ENCODE results near the gene ANXA10.
A peak's percentile ranks its signal among the peaks of the same experiment; 100 is the strongest.
"Not testable (repeated sequence)": the region's sequence is repeated elsewhere in the genome, so short reads cannot be mapped to it uniquely, and the experiment has no call there.

The ANXA10 gene

GRCh38 chr4:168119100-168119499, 26.8 kb downstream of the ANXA10 start:
- DNase-seq (ENCODE audit: low read depth): no peak

GRCh38 chr4:168119890-168120289, 27.6 kb downstream of the ANXA10 start:
- DNase-seq (ENCODE audit: low read depth): no peak

GRCh38 chr4:168120811-168121210, 28.5 kb downstream of the ANXA10 start:
- no peak for DNase-seq (ENCODE audit: low read depth)

GRCh38 chr4:168124008-168124641, 31.8 kb downstream of the ANXA10 start:
- DNase-seq (ENCODE audit: low read depth): no peak

GRCh38 chr4:168126952-168127351, 34.6 kb downstream of the ANXA10 start:
- no peak for DNase-seq (ENCODE audit: low read depth)

GRCh38 chr4:168128601-168129000, 36.3 kb downstream of the ANXA10 start:
- DNase-seq (ENCODE audit: low read depth): no peak

GRCh38 chr4:168129046-168129772, 36.9 kb downstream of the ANXA10 start:
- no peak for DNase-seq (ENCODE audit: low read depth)

GRCh38 chr4:168129802-168130201, 37.5 kb downstream of the ANXA10 start:
- DNase-seq (ENCODE audit: low read depth): no peak

- no peak for DNase-seq (ENCODE audit: low read depth)
These were observed 38.9 kb downstream of the ANXA10 start for GRCh38 chr4:168131196-168131595.

GRCh38 chr4:168134651-168135050, 42.3 kb downstream of the ANXA10 start:
- no peak for DNase-seq (ENCODE audit: low read depth)

GRCh38 chr4:168135860-168136259, 43.5 kb downstream of the ANXA10 start:
- DNase-seq (ENCODE audit: low read depth): not testable (repeated sequence)

- DNase-seq (ENCODE audit: low read depth): not testable (repeated sequence)
These were observed 45.4 kb downstream of the ANXA10 start for GRCh38 chr4:168137695-168138094.

- DNase-seq (ENCODE audit: low read depth): no peak
These were observed 45.8 kb downstream of the ANXA10 start for GRCh38 chr4:168138143-168138542.

- no peak for DNase-seq (ENCODE audit: low read depth)
These were observed 47.0 kb downstream of the ANXA10 start for GRCh38 chr4:168139336-168139735.

- DNase-seq (ENCODE audit: low read depth): no peak
These were observed 49.4 kb downstream of the ANXA10 start for GRCh38 chr4:168141733-168142132.

GRCh38 chr4:168143601-168144000, 51.3 kb downstream of the ANXA10 start:
- DNase-seq (ENCODE audit: low read depth): no peak

- DNase-seq (ENCODE audit: low read depth): no peak
These were observed 58.2 kb downstream of the ANXA10 start for GRCh38 chr4:168150420-168151050.

- DNase-seq (ENCODE audit: low read depth): no peak
These were observed 59.0 kb downstream of the ANXA10 start for GRCh38 chr4:168151327-168151726.

- no peak for DNase-seq (ENCODE audit: low read depth)
These were observed 60.6 kb downstream of the ANXA10 start for GRCh38 chr4:168152837-168153500.

- peak; percentile 14 for DNase-seq (ENCODE audit: low read depth)
These were observed 61.5 kb downstream of the ANXA10 start for GRCh38 chr4:168153596-168154440.

- no peak for DNase-seq (ENCODE audit: low read depth)
These were observed 62.4 kb downstream of the ANXA10 start for GRCh38 chr4:168154546-168155277.

All from activated gamma-delta T cell treated with anti-CD3 and anti-CD28 coated beads, Interleukin-2, amount 50 U/mL, for 16 hours (primary cell).